HepG2 (cell line): ENCODE measurements around the gene CMC1. TPM values are rescaled to one million over a fixed set of nuclear protein-coding genes. Genes with fewer than 3 reads are reported as not detected.

Source experiments
- ATAC-seq: fragments of 200-7000 bp; cut with Tn5 transposase; 3 replicates; pipeline ENCODE4 v1.9.1; 2020; ENCODE audit warnings: mild to moderate bottlenecking, moderate library complexity
- BruUV-seq: library from RNA; stranded (reverse); fragments of 400-500 nt; replicated peaks from 2 replicates; lab custom pipeline; 2021; lab: Mats Ljungman, UMichigan
- CTCF ChIA-PET: fragments of 300-600 bp; formaldehyde crosslinking; extraction: SDS; loops from one replicate; lab custom pipeline; 2021; ENCODE audit warnings: low total read pairs, inconsistent platforms, low intra/inter-chr PET ratio; lab: Yijun Ruan, JAX
- POLR2A ChIA-PET: fragments of 350-600 bp; sonication (Branson Sonifier 250); formaldehyde crosslinking; loops from one replicate; lab custom pipeline; 2020; ENCODE audit warnings: antibody characterized with exemption, inconsistent platforms; lab: Yijun Ruan, JAX
- DNase-seq: peaks from one replicate; pipeline ENCODE4 v3.0.0-alpha.2; 2015; ENCODE audit warnings: low spot score
- FAIRE-seq: peaks from 3 replicates; lab custom pipeline; 2011; peaks lifted over from hg19 to GRCh38; lab: Jason Lieb, UNC
- H2AFZ ChIP-seq: one replicate; pipeline ENCODE4 v1.6.1; 2011; ENCODE audit warnings: low read length, inconsistent platforms
- H3K27ac ChIP-seq: fragments of 300-600 bp; 3 replicates; pipeline ENCODE4 v1.8.0; 2011; ENCODE audit warnings: mixed run types, mild to moderate bottlenecking, mixed read lengths, low read length, inconsistent platforms; ENCODE audit not compliant: insufficient read depth; ENCODE audit errors: extremely low read length
- H3K27me3 ChIP-seq, 2 experiments: fragments of 200-600 bp in 1 of 2; 2 replicates in 1 of 2; 3 replicates in 1 of 2; pipeline versions ENCODE4 v1.6.0 to v1.8.0; 2011; ENCODE audit warnings: low read length in 2 of 2, mild to moderate bottlenecking in 2 of 2, moderate library complexity in 2 of 2, inconsistent platforms in 1 of 2; ENCODE audit not compliant: insufficient read depth in 2 of 2, control insufficient read depth in 1 of 2
- H3K36me3 ChIP-seq, 2 experiments: fragments of 200-600 bp in 1 of 2; replicated peaks in 1 of 2; 2 replicates in 1 of 2; 3 replicates in 1 of 2; pipeline versions ENCODE4 v1.5.1 to v1.8.0; 2011; ENCODE audit warnings: low read length in 2 of 2, inconsistent platforms in 1 of 2; ENCODE audit not compliant: insufficient read depth in 2 of 2, control insufficient read depth in 1 of 2
- H3K4me1 ChIP-seq: 2 replicates; pipeline ENCODE4 v1.5.1; 2012; ENCODE audit warnings: low read length, inconsistent platforms; ENCODE audit not compliant: insufficient read depth
- H3K4me2 ChIP-seq: 2 replicates; pipeline ENCODE4 v1.6.0; 2011; ENCODE audit warnings: low read depth, low read length, inconsistent platforms
- H3K4me3 ChIP-seq, 3 experiments: fragments of 200-600 bp in 1 of 3; sonication (generic), shearing (Covaris generic) in 1 of 3; replicated peaks in 1 of 3; 2 replicates each; pipeline ENCODE4 v1.5.1; 2011 to 2016; ENCODE audit warnings: low read length in 3 of 3, inconsistent platforms in 2 of 3, low read depth in 2 of 3, mild to moderate bottlenecking in 2 of 3, control low read depth in 1 of 3, mixed read lengths in 1 of 3; ENCODE audit not compliant: insufficient read depth in 1 of 3
- H3K79me2 ChIP-seq: one replicate; pipeline ENCODE4 v1.6.1; 2011; ENCODE audit warnings: low read length, inconsistent platforms; ENCODE audit not compliant: insufficient read depth
- H3K9ac ChIP-seq: 2 replicates; pipeline ENCODE4 v1.6.0; 2011; ENCODE audit warnings: mild to moderate bottlenecking, low read depth, low read length, inconsistent platforms; ENCODE audit not compliant: insufficient read depth
- H3K9me3 ChIP-seq: 2 replicates; pipeline ENCODE4 v1.5.1; 2012; ENCODE audit warnings: mild to moderate bottlenecking, low read length
- H4K20me1 ChIP-seq: 2 replicates; pipeline ENCODE4 v1.6.0; 2011; ENCODE audit warnings: inconsistent platforms, mild to moderate bottlenecking, low read length, moderate library complexity; ENCODE audit not compliant: insufficient read depth
- BORCS8-MEF2B ChIP-seq: sonication (generic); formaldehyde crosslinking; IDR thresholded peaks from 2 replicates; pipeline ENCODE4 v1.8.0; 2022; ENCODE audit warnings: mild to moderate bottlenecking, missing genetic modification reagents
- EEA1 ChIP-seq: sonication (generic); formaldehyde crosslinking; IDR thresholded peaks from 2 replicates; pipeline ENCODE4 v1.5.1; 2020; ENCODE audit warnings: mild to moderate bottlenecking, missing genetic modification reagents, borderline replicate concordance
- HNF4G ChIP-seq, 2 experiments: sonication (generic) in 1 of 2; formaldehyde crosslinking in 1 of 2; IDR thresholded peaks; 2 replicates each; pipeline versions ENCODE4 v1.4.0 to v1.6.1; 2011 to 2020; ENCODE audit warnings: borderline replicate concordance in 2 of 2, low read depth in 2 of 2, mild to moderate bottlenecking in 2 of 2, low read length in 1 of 2, missing genetic modification reagents in 1 of 2, moderate library complexity in 1 of 2
- RXRA ChIP-seq: sonication (generic); formaldehyde crosslinking; IDR thresholded peaks from 2 replicates; pipeline ENCODE4 v1.5.1; 2020; ENCODE audit warnings: missing genetic modification reagents
- ZFX ChIP-seq: sonication (generic); formaldehyde crosslinking; IDR thresholded peaks from 2 replicates; pipeline ENCODE4 v1.4.0; 2020; ENCODE audit warnings: mild to moderate bottlenecking, low read depth, missing genetic modification reagents, moderate library complexity
- ZNF251 ChIP-seq: sonication (generic); formaldehyde crosslinking; IDR thresholded peaks from 2 replicates; pipeline ENCODE4 v1.9.0; 2021; ENCODE audit warnings: mild to moderate bottlenecking, missing genetic modification reagents
- ZNF296 ChIP-seq: sonication (generic); formaldehyde crosslinking; conservative IDR thresholded peaks from 2 replicates; pipeline ENCODE4 v1.5.0; 2020; ENCODE audit warnings: mild to moderate bottlenecking, missing genetic modification reagents
- ZNF326 ChIP-seq: sonication (generic); formaldehyde crosslinking; IDR thresholded peaks from 2 replicates; pipeline ENCODE4 v1.4.0; 2020; ENCODE audit warnings: missing genetic modification reagents, borderline replicate concordance
- ZNF674 ChIP-seq: sonication (generic); formaldehyde crosslinking; IDR thresholded peaks from 2 replicates; pipeline ENCODE4 v1.5.0; 2020; ENCODE audit warnings: low read depth, mild to moderate bottlenecking, missing genetic modification reagents
- WGBS: methylation state at CpG from one replicate; pipeline ENCODE4 v1.1.6; 2017; ENCODE audit warnings: low lambda C conversion rate; 5-methylcytosine and 5-hydroxymethylcytosine counted together
- in situ Hi-C: cut with HindIII; loops from 2 replicates; pipeline ENCODE4 v1.10.0; 2017; ENCODE audit warnings: low pct_unique_long_range_greater_than_20kb; ENCODE audit not compliant: extremely low pct_ligation_motif_present
- intact Hi-C: fragments of 100-400 bp; cut with micrococcal nuclease; formaldehyde crosslinking; loops from one replicate; pipeline ENCODE4 v1.10.0; 2022; ENCODE audit not compliant: unreplicated experiment
- polyA plus RNA-seq, 8 experiments: library from polyadenylated mRNA; depleted of rRNA in 3 of 8; stranded (reverse) in 7 of 8; unstranded in 1 of 8; fragments of >200 nt; fragmentation: Illumina TruSeq in 4 of 8; extraction: Trizol in 4 of 8; gene quantifications; 2 replicates each; pipeline versions ENCODE4 v1.2.1 to v1.2.3, GENCODE V29; 2011 to 2016; ENCODE audit warnings: low read depth in 4 of 8, missing spikeins in 1 of 8, mixed read lengths in 1 of 8; ENCODE audit not compliant: insufficient read depth in 1 of 8
- total RNA-seq, 5 experiments: library from RNA; depleted of rRNA; stranded (reverse); fragments of >200 nt; fragmentation: Illumina TruSeq; extraction: Trizol; gene quantifications; 2 replicates each; pipeline ENCODE4 v1.2.3, GENCODE V29; 2016; ENCODE audit warnings: low read depth in 1 of 5
- TF ChIP-seq, protein P1 (sequence below): sonication (generic); formaldehyde crosslinking; conservative IDR thresholded peaks from 2 replicates; pipeline ENCODE4 v1.4.0; 2020; ENCODE audit warnings: missing genetic modification reagents
- TF ChIP-seq, protein P2 (sequence below): sonication (generic); formaldehyde crosslinking; IDR thresholded peaks from 2 replicates; pipeline ENCODE4 v1.5.1; 2020; ENCODE audit warnings: mild to moderate bottlenecking, missing genetic modification reagents, borderline replicate concordance
- TF ChIP-seq, protein P3 (sequence below): IDR thresholded peaks from 2 replicates; pipeline ENCODE4 v1.6.1; 2016; ENCODE audit warnings: low read depth, borderline replicate concordance
- TF ChIP-seq, protein P4 (sequence below): sonication (generic); formaldehyde crosslinking; IDR thresholded peaks from 2 replicates; pipeline ENCODE4 v1.4.0; 2020; ENCODE audit warnings: missing genetic modification reagents, borderline replicate concordance

The CMC1 gene
- total and polyA plus RNA-seq, 2 of the 13 experiments (the other 11 are each of a cell fraction or from before 2014, with no cell fraction given), result 22.1 to 29.5 TPM

DNA sequence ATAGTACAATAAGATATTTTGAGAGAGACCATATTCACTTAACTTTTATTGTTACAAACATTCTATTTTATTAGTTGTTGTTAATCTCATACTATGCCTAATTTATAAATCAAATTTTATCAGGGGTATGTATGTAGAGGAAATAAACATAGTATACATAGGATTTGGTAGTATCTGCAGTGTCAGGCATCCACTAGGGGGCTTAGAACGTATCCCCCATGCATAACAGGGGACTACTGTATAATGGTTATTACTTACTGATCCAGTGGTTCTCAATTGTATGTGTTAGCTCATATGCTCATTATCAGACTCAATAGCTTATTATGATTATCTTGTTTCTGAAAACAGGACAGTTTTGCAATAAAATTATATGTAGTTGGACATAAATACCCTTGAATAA lies 27.6 kb downstream of the CMC1 start:
- peaks cover 16% of the 10 kb centered on the region; the same call in 1 of the 2 replicates for H3K9me3 ChIP-seq
- no TSS peak for BruUV-seq
- CTCF ChIA-PET, result no interaction called here
- peak; percentile 65; the same call in 2 of the 3 replicates for ATAC-seq
- H3K9ac ChIP-seq, result no peak overlapping the region
- no peak for DNase-seq
- H3K79me2 ChIP-seq, result no peaks in the 10 kb centered on the region
- H3K36me3 ChIP-seq, result peaks cover 1 to 21% of the 10 kb centered on the region in 2 experiments; a peak in 2 of 5 replicates
- in situ Hi-C loops, result no loop called here
- H3K27me3 ChIP-seq, result no peaks in the 10 kb centered on the region
- FAIRE-seq, result no peak
- no peak overlapping the region for H2AFZ ChIP-seq
- H3K27ac ChIP-seq, result no peak overlapping the region
- POLR2A ChIA-PET, result no interaction called here
- no peak overlapping the region for H3K4me3 ChIP-seq
- no peaks in the 10 kb centered on the region for H4K20me1 ChIP-seq
- intact Hi-C loops, result no loop called here
- no peaks in the 10 kb centered on the region for H3K4me1 ChIP-seq
- no peak overlapping the region for H3K4me2 ChIP-seq
- WGBS, result 80% methylated on average over 1 of the region's 1 CpG
- TF ChIP-seq, protein P1, sequence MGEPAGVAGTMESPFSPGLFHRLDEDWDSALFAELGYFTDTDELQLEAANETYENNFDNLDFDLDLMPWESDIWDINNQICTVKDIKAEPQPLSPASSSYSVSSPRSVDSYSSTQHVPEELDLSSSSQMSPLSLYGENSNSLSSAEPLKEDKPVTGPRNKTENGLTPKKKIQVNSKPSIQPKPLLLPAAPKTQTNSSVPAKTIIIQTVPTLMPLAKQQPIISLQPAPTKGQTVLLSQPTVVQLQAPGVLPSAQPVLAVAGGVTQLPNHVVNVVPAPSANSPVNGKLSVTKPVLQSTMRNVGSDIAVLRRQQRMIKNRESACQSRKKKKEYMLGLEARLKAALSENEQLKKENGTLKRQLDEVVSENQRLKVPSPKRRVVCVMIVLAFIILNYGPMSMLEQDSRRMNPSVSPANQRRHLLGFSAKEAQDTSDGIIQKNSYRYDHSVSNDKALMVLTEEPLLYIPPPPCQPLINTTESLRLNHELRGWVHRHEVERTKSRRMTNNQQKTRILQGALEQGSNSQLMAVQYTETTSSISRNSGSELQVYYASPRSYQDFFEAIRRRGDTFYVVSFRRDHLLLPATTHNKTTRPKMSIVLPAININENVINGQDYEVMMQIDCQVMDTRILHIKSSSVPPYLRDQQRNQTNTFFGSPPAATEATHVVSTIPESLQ (CRISPR knock-in tag), result no peak
- TF ChIP-seq EEA1 (CRISPR knock-in tag), result no peak
- TF ChIP-seq ZNF326 (CRISPR knock-in tag), result no peak
- TF ChIP-seq ZNF251 (CRISPR knock-in tag), result no peak
- TF ChIP-seq, protein P2, sequence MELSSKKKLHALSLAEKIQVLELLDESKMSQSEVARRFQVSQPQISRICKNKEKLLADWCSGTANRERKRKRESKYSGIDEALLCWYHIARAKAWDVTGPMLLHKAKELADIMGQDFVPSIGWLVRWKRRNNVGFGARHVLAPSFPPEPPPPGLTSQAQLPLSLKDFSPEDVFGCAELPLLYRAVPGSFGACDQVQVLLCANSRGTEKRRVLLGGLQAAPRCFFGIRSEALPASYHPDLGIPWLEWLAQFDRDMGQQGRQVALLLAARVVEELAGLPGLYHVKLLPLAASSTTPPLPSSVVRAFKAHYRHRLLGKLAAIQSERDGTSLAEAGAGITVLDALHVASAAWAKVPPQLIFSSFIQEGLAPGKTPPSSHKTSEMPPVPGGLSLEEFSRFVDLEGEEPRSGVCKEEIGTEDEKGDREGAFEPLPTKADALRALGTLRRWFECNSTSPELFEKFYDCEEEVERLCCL, result no peak
- no peak for TF ChIP-seq BORCS8-MEF2B (CRISPR knock-in tag)
- no peak for TF ChIP-seq RXRA (CRISPR knock-in tag)
- TF ChIP-seq ZFX (CRISPR knock-in tag), result no peak
- TF ChIP-seq, protein P3, sequence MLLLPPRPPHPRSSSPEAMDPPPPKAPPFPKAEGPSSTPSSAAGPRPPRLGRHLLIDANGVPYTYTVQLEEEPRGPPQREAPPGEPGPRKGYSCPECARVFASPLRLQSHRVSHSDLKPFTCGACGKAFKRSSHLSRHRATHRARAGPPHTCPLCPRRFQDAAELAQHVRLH (CRISPR knock-in tag), result no peak
- TF ChIP-seq ZNF674 (CRISPR knock-in tag), result no peak
- TF ChIP-seq HNF4G (IDR thresholded peaks at IDR 0.05; ENCODE audit: borderline replicate concordance, low read depth, low read length), result no peak
- no peak for TF ChIP-seq HNF4G (CRISPR knock-in tag; IDR thresholded peaks at IDR 0.05; ENCODE audit: borderline replicate concordance, low read depth)
- no peak for TF ChIP-seq ZNF296 (CRISPR knock-in tag)
- TF ChIP-seq, protein P4, sequence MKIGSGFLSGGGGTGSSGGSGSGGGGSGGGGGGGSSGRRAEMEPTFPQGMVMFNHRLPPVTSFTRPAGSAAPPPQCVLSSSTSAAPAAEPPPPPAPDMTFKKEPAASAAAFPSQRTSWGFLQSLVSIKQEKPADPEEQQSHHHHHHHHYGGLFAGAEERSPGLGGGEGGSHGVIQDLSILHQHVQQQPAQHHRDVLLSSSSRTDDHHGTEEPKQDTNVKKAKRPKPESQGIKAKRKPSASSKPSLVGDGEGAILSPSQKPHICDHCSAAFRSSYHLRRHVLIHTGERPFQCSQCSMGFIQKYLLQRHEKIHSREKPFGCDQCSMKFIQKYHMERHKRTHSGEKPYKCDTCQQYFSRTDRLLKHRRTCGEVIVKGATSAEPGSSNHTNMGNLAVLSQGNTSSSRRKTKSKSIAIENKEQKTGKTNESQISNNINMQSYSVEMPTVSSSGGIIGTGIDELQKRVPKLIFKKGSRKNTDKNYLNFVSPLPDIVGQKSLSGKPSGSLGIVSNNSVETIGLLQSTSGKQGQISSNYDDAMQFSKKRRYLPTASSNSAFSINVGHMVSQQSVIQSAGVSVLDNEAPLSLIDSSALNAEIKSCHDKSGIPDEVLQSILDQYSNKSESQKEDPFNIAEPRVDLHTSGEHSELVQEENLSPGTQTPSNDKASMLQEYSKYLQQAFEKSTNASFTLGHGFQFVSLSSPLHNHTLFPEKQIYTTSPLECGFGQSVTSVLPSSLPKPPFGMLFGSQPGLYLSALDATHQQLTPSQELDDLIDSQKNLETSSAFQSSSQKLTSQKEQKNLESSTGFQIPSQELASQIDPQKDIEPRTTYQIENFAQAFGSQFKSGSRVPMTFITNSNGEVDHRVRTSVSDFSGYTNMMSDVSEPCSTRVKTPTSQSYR (CRISPR knock-in tag), result no peak
